ENCODE measurements around the gene GNAT3. TPM values are rescaled to one million over a fixed set of nuclear protein-coding genes. Genes with fewer than 3 reads are reported as not detected.

The GNAT3 gene
- total RNA-seq, 1 experiment from 2014 or later = not detected

DNA sequence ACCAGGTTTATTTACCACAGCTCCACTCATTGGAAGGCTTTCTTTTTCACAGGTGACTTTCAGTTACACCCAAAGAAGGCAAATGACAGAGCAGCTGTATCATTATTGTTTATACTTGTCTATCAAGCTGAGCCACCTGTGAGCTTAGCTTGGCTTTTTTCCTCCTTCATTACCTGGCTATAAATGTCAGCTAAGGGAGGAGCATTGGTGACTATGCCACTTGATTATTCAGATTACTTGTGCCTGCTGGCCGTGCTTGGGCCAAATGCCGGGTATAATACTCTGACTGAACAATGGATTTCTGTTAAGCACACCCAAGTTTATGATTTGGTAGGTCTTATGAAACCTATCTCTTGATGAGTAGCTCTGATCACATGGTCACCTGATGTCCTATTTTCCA, 9.9 kb upstream of the GNAT3 start:
- Histone ChIP-seq H3K27ac (no peak overlapping the region), H3K4me3 (no peak overlapping the region), H3K27me3 (no peaks in the 10 kb centered on the region), H3K36me3 (no peaks in the 10 kb centered on the region), H3K4me1 (no peaks in the 10 kb centered on the region), H3K9me3 (replicated peaks) (no peaks in the 10 kb centered on the region)
- DNase-seq = no peak

GRCh38 chr7:80520199-80520598, 8.3 kb upstream of the GNAT3 start:
- Histone ChIP-seq H3K27me3 (no peaks in the 10 kb centered on the region), H3K27ac (no peak overlapping the region), H3K36me3 (no peaks in the 10 kb centered on the region), H3K4me1 (no peaks in the 10 kb centered on the region), H3K4me3 (no peak overlapping the region), H3K9me3 (replicated peaks) (no peaks in the 10 kb centered on the region)
- DNase-seq = no peak

GRCh38 chr7:80517282-80517747, 5.5 kb upstream of the GNAT3 start:
- no peak for DNase-seq
- H3K27me3 ChIP-seq = no peaks in the 10 kb centered on the region
- no peaks in the 10 kb centered on the region for H3K36me3 ChIP-seq
- no peaks in the 10 kb centered on the region for H3K9me3 ChIP-seq (replicated peaks)
- no peak overlapping the region for H3K4me3 ChIP-seq
- no peaks in the 10 kb centered on the region for H3K4me1 ChIP-seq
- no peak overlapping the region for H3K27ac ChIP-seq

DNA sequence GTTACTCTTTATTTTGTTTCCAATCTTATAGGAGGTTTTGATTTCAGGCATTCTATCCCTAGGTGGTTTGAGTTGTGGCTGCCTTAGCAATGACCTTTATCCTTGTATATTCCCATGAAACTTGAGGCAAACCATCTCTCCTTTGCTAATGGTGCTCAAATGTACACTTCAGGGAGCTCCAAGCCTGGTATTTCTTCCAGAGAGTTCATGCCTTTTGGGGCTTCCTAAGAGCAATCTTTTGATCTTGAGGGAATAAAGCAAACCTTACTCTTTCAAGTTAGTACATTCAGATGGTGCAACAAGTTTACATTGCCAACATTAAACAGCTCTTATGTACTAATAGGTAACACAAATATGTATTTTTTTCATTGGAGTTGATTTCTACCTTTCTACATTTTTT, 3.4 kb upstream of the GNAT3 start:
- no peaks in the 10 kb centered on the region for H3K27me3 ChIP-seq
- H3K27ac ChIP-seq = no peak overlapping the region
- no peak overlapping the region for H3K4me3 ChIP-seq
- no peaks in the 10 kb centered on the region for H3K4me1 ChIP-seq
- no peak for DNase-seq
- H3K36me3 ChIP-seq = no peaks in the 10 kb centered on the region
- no peaks in the 10 kb centered on the region for H3K9me3 ChIP-seq (replicated peaks)

GRCh38 chr7:80510021-80510420, 1.8 kb downstream of the GNAT3 start:
- H3K36me3 ChIP-seq = no peaks in the 10 kb centered on the region
- peaks cover 6% of the 10 kb centered on the region for H3K4me1 ChIP-seq
- no peak for DNase-seq
- no peak overlapping the region for H3K4me3 ChIP-seq
- H3K27ac ChIP-seq = no peak overlapping the region
- H3K9me3 ChIP-seq (replicated peaks) = no peaks in the 10 kb centered on the region
- no peaks in the 10 kb centered on the region for H3K27me3 ChIP-seq

GRCh38 chr7:80508440-80508839, 3.4 kb downstream of the GNAT3 start:
- DNase-seq = no peak

GRCh38 chr7:80505900-80506500, 5.9 kb downstream of the GNAT3 start:
- peaks cover 6% of the 10 kb centered on the region for H3K4me1 ChIP-seq
- no peak overlapping the region for H3K27ac ChIP-seq
- DNase-seq = no peak
- H3K4me3 ChIP-seq = no peak overlapping the region
- no peaks in the 10 kb centered on the region for H3K9me3 ChIP-seq (replicated peaks)
- H3K27me3 ChIP-seq = no peaks in the 10 kb centered on the region
- no peaks in the 10 kb centered on the region for H3K36me3 ChIP-seq

More at GRCh38 chr7:80508440-80508839, 3.4 kb downstream of the GNAT3 start:
- Histone ChIP-seq H3K4me3 (no peak overlapping the region), H3K36me3 (no peaks in the 10 kb centered on the region), H3K9me3 (replicated peaks) (no peaks in the 10 kb centered on the region), H3K4me1 (peaks cover 6% of the 10 kb centered on the region), H3K27me3 (no peaks in the 10 kb centered on the region), H3K27ac (no peak overlapping the region)

DNA sequence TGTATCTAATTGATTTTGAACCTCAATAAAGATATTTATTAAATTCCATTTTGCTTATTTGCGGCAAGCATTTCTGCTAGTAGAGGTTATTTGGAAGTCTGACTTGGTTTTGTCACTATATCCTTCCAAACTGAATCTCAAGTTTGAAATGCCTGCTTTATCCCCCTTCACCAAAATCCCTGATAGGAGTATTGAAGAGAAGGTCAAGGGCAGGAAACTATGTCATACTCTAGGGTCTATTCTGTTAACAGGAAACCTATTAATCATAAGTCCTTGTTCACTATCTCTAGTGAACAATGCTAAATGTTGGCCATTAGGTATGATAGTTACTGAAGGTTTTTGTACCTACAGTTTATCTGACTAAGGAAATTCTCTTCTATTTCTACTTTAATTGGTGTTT, 11.5 kb downstream of the GNAT3 start:
- Histone ChIP-seq H3K4me3 (no peak overlapping the region), H3K27me3 (no peaks in the 10 kb centered on the region), H3K36me3 (no peaks in the 10 kb centered on the region), H3K9me3 (replicated peaks) (no peaks in the 10 kb centered on the region), H3K4me1 (peaks cover 29% of the 10 kb centered on the region), H3K27ac (no peak overlapping the region)
- no peak for DNase-seq

- Histone ChIP-seq H3K27ac (no peak overlapping the region; the same call in 1 of the 2 replicates), H3K4me1 (peaks cover 29% of the 10 kb centered on the region), H3K27me3 (no peaks in the 10 kb centered on the region), H3K36me3 (no peaks in the 10 kb centered on the region), H3K9me3 (replicated peaks) (no peaks in the 10 kb centered on the region), H3K4me3 (no peak overlapping the region)
- DNase-seq = peak; percentile 42 to 60
These were observed 12.4 kb downstream of the GNAT3 start for GRCh38 chr7:80499350-80499953.

DNA sequence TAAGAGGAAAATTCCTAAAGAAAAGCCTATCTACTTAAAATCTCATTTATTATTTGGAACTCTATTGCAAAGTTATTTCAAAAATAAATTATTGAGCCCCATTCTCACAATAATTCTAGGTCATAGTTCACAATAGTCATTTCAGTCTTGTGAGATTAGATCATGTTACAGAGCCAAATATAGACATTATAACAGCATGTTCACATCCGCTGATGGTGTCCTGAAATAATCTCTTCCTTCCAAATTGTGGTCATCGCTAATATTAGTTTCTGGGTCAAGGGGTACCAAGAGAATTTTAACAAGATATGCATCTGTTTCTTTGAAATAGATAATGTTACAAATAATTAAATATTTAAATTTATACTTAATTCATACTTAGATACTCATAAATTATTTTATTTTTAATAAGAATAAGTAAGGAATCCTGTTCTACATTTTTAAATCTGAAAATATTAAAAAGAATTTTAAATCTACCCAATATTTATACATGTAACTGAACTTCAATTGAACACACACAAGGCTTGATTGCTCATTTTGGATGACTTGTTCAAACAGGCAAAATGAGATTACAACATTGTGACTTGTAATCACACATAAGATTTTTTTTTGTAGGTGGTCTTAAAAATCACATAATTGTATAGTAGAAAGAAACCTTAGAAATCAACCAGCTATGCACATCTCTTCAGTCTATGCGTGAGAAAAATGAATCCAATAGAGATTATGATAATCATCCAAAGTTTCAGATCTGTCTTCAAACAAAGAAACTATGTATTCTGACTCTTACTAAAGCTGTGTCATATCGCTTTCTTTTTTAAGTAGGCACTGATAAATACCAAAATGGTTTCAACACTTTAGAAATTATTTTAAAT, 13.1 kb downstream of the GNAT3 start:
- Histone ChIP-seq H3K4me1 (peaks cover 29% of the 10 kb centered on the region), H3K36me3 (no peaks in the 10 kb centered on the region), H3K27ac (peak overlapping the region; percentile 15; the same call in 1 of the 2 replicates), H3K9me3 (replicated peaks) (no peaks in the 10 kb centered on the region), H3K4me3 (no peak overlapping the region), H3K27me3 (no peaks in the 10 kb centered on the region)
- DNase-seq = peak in 1 of 2 experiments; percentile 35

DNA sequence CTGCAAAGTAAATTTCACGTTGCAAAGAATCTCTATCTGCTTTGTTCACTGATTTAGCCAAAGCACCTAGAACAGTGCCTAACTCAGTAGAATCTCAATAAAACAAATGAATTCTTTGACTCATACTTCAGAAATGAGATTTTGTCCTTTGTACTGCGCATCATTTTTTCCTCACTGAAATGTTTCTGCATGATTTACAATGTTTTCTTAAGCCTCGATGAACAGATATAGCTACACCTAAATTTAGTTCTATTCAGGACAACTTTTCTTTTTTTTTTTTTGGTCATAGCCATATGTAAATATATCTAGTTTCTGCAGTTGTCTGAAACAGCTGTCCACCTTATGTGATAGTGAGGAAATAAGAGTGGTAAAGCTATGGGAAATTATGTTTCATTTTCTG, 15.3 kb downstream of the GNAT3 start:
- no peaks in the 10 kb centered on the region for H3K27me3 ChIP-seq
- no peak overlapping the region for H3K4me3 ChIP-seq
- peak in 1 of 2 experiments; percentile 42 for DNase-seq
- H3K27ac ChIP-seq = no peak overlapping the region
- H3K9me3 ChIP-seq (replicated peaks) = no peaks in the 10 kb centered on the region
- H3K4me1 ChIP-seq = peaks cover 29% of the 10 kb centered on the region
- H3K36me3 ChIP-seq = no peaks in the 10 kb centered on the region

- Histone ChIP-seq H3K27me3 (no peaks in the 10 kb centered on the region), H3K9me3 (replicated peaks) (no peaks in the 10 kb centered on the region), H3K27ac (no peak overlapping the region), H3K4me1 (peaks cover 15% of the 10 kb centered on the region), H3K4me3 (no peak overlapping the region), H3K36me3 (no peaks in the 10 kb centered on the region)
- no peak for DNase-seq
These were observed 18.6 kb downstream of the GNAT3 start for GRCh38 chr7:80493121-80493849.

- H3K9me3 ChIP-seq (replicated peaks) = no peaks in the 10 kb centered on the region
- no peak for DNase-seq
- H3K27ac ChIP-seq = no peak overlapping the region
- no peak overlapping the region for H3K4me3 ChIP-seq
- peaks cover 3% of the 10 kb centered on the region for H3K4me1 ChIP-seq
- H3K36me3 ChIP-seq = no peaks in the 10 kb centered on the region
- no peaks in the 10 kb centered on the region for H3K27me3 ChIP-seq
These were observed 20.4 kb downstream of the GNAT3 start for GRCh38 chr7:80491462-80491861.

DNA sequence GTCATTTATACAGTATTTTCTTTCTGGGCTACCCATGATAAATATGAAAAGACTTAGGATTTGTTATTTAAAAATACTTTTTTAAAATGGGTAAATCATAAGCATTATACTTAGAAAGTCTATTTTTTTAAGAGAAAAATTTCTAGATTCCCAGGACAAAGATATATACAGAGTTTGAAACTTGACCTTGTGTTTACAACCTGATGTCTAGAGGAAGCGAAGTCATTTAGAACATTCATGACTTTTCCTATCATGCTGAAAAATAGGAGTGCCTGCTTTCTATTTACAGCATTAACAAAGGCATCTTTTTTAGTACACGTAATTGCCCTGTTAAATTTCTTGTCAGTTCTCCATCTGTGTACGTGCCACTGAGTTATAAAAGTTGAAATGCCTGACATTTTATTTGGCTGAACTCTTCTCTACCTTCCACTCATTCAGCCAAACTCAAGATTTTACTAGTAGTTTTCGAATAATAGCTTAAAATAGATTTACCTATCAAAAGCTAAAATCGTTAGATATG, 23.0 kb downstream of the GNAT3 start:
- no peak for DNase-seq
- no peaks in the 10 kb centered on the region for H3K4me1 ChIP-seq
- H3K9me3 ChIP-seq (replicated peaks) = no peaks in the 10 kb centered on the region
- no peaks in the 10 kb centered on the region for H3K36me3 ChIP-seq
- H3K4me3 ChIP-seq = no peak overlapping the region
- H3K27ac ChIP-seq = no peak overlapping the region
- H3K27me3 ChIP-seq = no peaks in the 10 kb centered on the region

All from SJCRH30 (cell line).